Spleen (tissue), 11 donors: Measurements from ENCODE around the gene SETD7. TPM values are rescaled to one million over a fixed set of nuclear protein-coding genes. Genes with fewer than 3 reads are reported as not detected.

Experiments used
- DNase-seq: peaks from one replicate; pipeline ENCODE4 v3.0.0-alpha.2; 2020
- H3K27ac ChIP-seq, 8 donors: fragments of 200-600 bp; sonication (generic) in 7 of 8; 1 replicate in 4 of 8; 2 replicates in 4 of 8; pipeline versions ENCODE4 v1.5.0 to v1.8.0; 2016 to 2021; ENCODE audit warnings: inconsistent platforms in 4 of 8, mild to moderate bottlenecking in 4 of 8, moderate library complexity in 1 of 8
- H3K27me3 ChIP-seq, 7 donors: fragments of 200-600 bp; sonication (generic) in 6 of 7; replicated peaks in 1 of 7; 1 replicate in 4 of 7; 2 replicates in 3 of 7; pipeline versions ENCODE4 v1.5.0 to v1.8.0; 2016 to 2021; ENCODE audit warnings: inconsistent platforms in 3 of 7, mild to moderate bottlenecking in 1 of 7
- H3K36me3 ChIP-seq, 6 donors: fragments of 200-600 bp; sonication (generic) in 5 of 6; 1 replicate in 4 of 6; 2 replicates in 2 of 6; pipeline versions ENCODE4 v1.5.0 to v1.8.0; 2016 to 2021; ENCODE audit warnings: inconsistent platforms in 2 of 6
- H3K4me1 ChIP-seq, 6 donors: fragments of 200-600 bp; sonication (generic) in 5 of 6; 1 replicate in 3 of 6; 2 replicates in 3 of 6; pipeline versions ENCODE4 v1.5.0 to v1.8.0; 2016 to 2021; ENCODE audit warnings: inconsistent platforms in 3 of 6
- H3K4me3 ChIP-seq, 8 donors: fragments of 200-600 bp; sonication (generic) in 7 of 8; 1 replicate in 4 of 8; 2 replicates in 4 of 8; pipeline versions ENCODE4 v1.5.0 to v1.8.0; 2016 to 2021; ENCODE audit warnings: inconsistent platforms in 4 of 8, mild to moderate bottlenecking in 4 of 8, moderate library complexity in 2 of 8
- H3K9me3 ChIP-seq, 8 donors: fragments of 200-600 bp; sonication (generic) in 7 of 8; 1 replicate in 4 of 8; 2 replicates in 4 of 8; pipeline versions ENCODE4 v1.5.0 to v1.8.0; 2016 to 2021; ENCODE audit warnings: inconsistent platforms in 4 of 8
- POLR2A ChIP-seq, 3 donors: fragments of 450-650 bp; IDR thresholded peaks; one replicate each; pipeline ENCODE4 v1.5.1; 2017; ENCODE audit warnings: antibody characterized with exemption in 3 of 3, mild to moderate bottlenecking in 1 of 3
- POLR2AphosphoS5 ChIP-seq, 3 donors: sonication (generic); formaldehyde crosslinking; IDR thresholded peaks; one replicate each; pipeline ENCODE4 v1.5.1; 2017; ENCODE audit warnings: antibody characterized with exemption in 3 of 3
- WGBS, 5 donors: extraction: QIAGEN DNeasy Blood & Tissue Kit in 3 of 5; methylation state at CpG; one replicate each; pipeline versions ENCODE4 v1.1.5 to v1.1.7; 2013 to 2018; 5-methylcytosine and 5-hydroxymethylcytosine counted together
- intact Hi-C: fragments of 100-400 bp; cut with DNase I; formaldehyde crosslinking; loops from one replicate; pipeline ENCODE4 v1.15.0; 2023; ENCODE audit warnings: low total_unique reads
- polyA plus RNA-seq, 3 donors: library from polyadenylated mRNA; stranded (reverse); fragments of 200-250 nt; gene quantifications; one replicate each; pipeline ENCODE4 v1.2.1, GENCODE V29; 2013
- total RNA-seq, 7 donors: library from RNA; depleted of rRNA in 3 of 7; stranded (reverse); fragments of >200 nt in 3 of 7; fragmentation: NEBNext Ultra II Directional in 4 of 7; extraction: Animal tissue kit (Norgen Biotek cat#: 25700) in 4 of 7; gene quantifications; one replicate each; pipeline versions ENCODE4 v1.1.0 to v1.2.1, GENCODE V29; 2016 to 2021
- TF ChIP-seq, protein P1 (sequence below), 11 experiments: fragments of 200-600 bp in 7 of 11; fragments of 450-650 bp in 4 of 11; sonication (generic) in 4 of 11; IDR thresholded peaks in 8 of 11; conservative IDR thresholded peaks in 3 of 11; 1 replicate in 7 of 11; 2 replicates in 4 of 11; pipeline versions ENCODE4 v1.4.0 to v1.8.0; 2016 to 2021; ENCODE audit warnings: antibody characterized with exemption in 11 of 11, inconsistent platforms in 4 of 11, mild to moderate bottlenecking in 1 of 11
- donor health status: healthy with polysubstance abuse.
- donor health status: DM: no; HTN: no; CAD: no; lungs with moderate emphysema.
- donor health status: DM: no; HTN: no; CAD: no.
- donor health status: Bipolar disorder and iron deficiency.
- donor health status: healthy.
- donor health status: DM: no; HTN: no; CAD: no.
- donor health status: DM: yes; HTN: yes; CAD: no.

The SETD7 gene
- total and polyA plus RNA-seq, 10 donors = 5.0 to 45.4 (median 30.8) TPM

DNA sequence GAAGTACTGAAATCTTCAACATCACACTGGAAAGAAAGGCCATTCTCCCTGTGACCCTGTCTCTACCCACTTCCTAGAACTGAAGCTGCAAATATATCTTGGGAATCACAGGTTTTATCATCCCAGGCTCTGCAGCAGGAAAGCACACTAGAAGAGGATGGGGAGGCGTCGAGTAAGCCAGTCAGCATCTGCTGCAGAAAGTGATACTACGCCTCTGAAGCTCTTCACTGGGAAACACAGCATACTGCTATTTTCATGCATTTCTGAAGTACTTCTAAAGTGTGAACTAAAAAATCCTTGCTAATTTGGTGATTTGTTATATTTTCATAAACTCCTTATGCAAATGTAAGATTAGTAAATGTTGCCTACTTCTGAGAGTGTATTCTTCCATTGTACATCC, 73.0 kb downstream of the SETD7 start:
- WGBS, 5 donors = 94 to 99% (median 95%) methylated on average over 3 of the region's 3 CpGs
- H3K9me3 ChIP-seq = no peaks in the 10 kb centered on the region
- H3K27me3 ChIP-seq = no peaks in the 10 kb centered on the region
- intact Hi-C loops = no loop called here
- no peaks in the 10 kb centered on the region for H3K4me1 ChIP-seq
- no peak overlapping the region for H3K4me3 ChIP-seq
- no peak for DNase-seq
- H3K27ac ChIP-seq = no peak overlapping the region
- TF ChIP-seq POLR2AphosphoS5 (IDR thresholded peaks at IDR 0.05) (no peak), POLR2A (IDR thresholded peaks at IDR 0.05) (no peak)
- TF ChIP-seq, protein P1, sequence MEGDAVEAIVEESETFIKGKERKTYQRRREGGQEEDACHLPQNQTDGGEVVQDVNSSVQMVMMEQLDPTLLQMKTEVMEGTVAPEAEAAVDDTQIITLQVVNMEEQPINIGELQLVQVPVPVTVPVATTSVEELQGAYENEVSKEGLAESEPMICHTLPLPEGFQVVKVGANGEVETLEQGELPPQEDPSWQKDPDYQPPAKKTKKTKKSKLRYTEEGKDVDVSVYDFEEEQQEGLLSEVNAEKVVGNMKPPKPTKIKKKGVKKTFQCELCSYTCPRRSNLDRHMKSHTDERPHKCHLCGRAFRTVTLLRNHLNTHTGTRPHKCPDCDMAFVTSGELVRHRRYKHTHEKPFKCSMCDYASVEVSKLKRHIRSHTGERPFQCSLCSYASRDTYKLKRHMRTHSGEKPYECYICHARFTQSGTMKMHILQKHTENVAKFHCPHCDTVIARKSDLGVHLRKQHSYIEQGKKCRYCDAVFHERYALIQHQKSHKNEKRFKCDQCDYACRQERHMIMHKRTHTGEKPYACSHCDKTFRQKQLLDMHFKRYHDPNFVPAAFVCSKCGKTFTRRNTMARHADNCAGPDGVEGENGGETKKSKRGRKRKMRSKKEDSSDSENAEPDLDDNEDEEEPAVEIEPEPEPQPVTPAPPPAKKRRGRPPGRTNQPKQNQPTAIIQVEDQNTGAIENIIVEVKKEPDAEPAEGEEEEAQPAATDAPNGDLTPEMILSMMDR (IDR thresholded peaks at IDR 0.05 in 8 of 11, conservative IDR thresholded peaks at IDR 0.05 in 3 of 11) = no peak
- peaks cover 0 to 3% (median 0%) of the 10 kb centered on the region in 6 donors for H3K36me3 ChIP-seq

DNA sequence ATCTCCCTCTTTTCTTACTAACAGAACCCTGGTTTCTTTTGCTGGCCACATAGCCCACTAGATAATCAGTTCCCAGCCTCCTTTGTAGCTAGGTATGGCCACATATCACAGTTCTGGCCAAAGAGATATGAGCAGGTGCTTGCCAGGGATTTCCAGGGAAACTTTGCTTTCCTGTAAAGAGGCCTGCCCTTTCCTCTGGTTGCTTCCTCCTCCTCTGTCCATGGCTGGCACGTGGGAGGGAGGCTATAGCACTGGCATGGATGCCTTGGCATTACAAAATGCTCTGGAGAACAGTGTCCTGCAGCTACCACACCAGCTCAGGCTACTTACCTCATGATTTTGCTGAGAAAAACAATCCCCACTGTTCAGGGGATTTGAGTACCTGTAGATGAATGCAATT, 74.6 kb downstream of the SETD7 start:
- Histone ChIP-seq H3K36me3 (peaks cover 0 to 3% (median under 1%) of the 10 kb centered on the region in 6 donors), H3K27ac (no peak overlapping the region), H3K4me1 (no peaks in the 10 kb centered on the region), H3K4me3 (no peak overlapping the region), H3K27me3 (no peaks in the 10 kb centered on the region), H3K9me3 (no peaks in the 10 kb centered on the region)
- intact Hi-C loops = no loop called here
- WGBS, 5 donors = 27 to 62% (median 47%) methylated on average over 1 of the region's 1 CpG
- DNase-seq = no peak
- TF ChIP-seq POLR2AphosphoS5 (IDR thresholded peaks at IDR 0.05) (no peak), POLR2A (IDR thresholded peaks at IDR 0.05) (no peak)
- TF ChIP-seq, protein P1 (IDR thresholded peaks at IDR 0.05 in 8 of 11, conservative IDR thresholded peaks at IDR 0.05 in 3 of 11) = no peak

DNA sequence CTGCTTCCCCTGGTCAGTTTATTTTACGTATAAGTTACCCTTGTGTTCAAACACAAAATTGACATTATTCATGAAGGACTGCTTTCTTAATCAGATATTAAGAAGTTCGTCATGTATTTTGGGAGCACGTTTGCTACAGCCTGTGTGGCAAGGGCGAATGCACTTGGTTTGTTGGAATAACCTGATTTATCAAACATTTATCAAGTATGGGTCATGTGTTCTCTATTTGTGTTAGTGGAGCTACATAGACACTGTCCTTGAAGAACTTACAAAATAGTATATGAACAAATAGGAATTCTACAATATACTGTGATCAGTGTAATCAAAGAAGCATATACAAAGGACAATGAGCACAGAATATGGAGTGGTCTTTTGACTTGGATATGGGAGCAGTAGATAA, 79.7 kb downstream of the SETD7 start:
- Histone ChIP-seq H3K9me3 (peaks cover 0 to 9% (median 6%) of the 10 kb centered on the region in 8 donors), H3K4me1 (peaks cover 0 to under 1% (median 0%) of the 10 kb centered on the region in 6 donors), H3K36me3 (peaks cover 0 to 36% (median 19%) of the 10 kb centered on the region in 6 donors), H3K27ac (no peak overlapping the region), H3K4me3 (no peak overlapping the region), H3K27me3 (no peaks in the 10 kb centered on the region)
- intact Hi-C loops = no loop called here
- 96 to 98% (median 97%) methylated on average over 4 of the region's 4 CpGs for WGBS, 5 donors
- DNase-seq = no peak
- no peak for TF ChIP-seq POLR2A (IDR thresholded peaks at IDR 0.05)
- TF ChIP-seq, protein P1 (IDR thresholded peaks at IDR 0.05 in 8 of 11, conservative IDR thresholded peaks at IDR 0.05 in 3 of 11) = no peak
- no peak for TF ChIP-seq POLR2AphosphoS5 (IDR thresholded peaks at IDR 0.05)

DNA sequence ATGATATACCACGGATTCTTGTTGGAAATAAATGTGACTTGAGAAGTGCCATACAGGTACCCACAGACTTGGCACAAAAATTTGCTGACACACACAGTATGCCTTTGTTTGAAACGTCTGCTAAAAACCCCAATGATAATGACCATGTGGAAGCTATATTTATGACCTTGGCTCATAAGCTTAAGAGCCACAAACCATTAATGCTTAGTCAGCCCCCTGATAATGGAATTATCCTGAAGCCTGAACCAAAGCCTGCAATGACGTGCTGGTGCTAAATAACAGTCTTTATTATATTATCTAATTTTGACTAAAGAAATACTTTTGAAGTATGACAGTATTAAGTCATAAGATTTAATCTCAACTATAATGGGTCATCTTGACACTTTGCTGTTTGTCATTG, 83.2 kb downstream of the SETD7 start:
- Histone ChIP-seq H3K36me3 (peaks cover 0 to 41% (median 17%) of the 10 kb centered on the region in 6 donors), H3K27me3 (no peaks in the 10 kb centered on the region), H3K4me3 (no peak overlapping the region), H3K9me3 (peaks cover 0 to 29% (median 20%) of the 10 kb centered on the region in 8 donors), H3K27ac (no peak overlapping the region), H3K4me1 (peaks cover 0 to 15% (median 5%) of the 10 kb centered on the region in 6 donors)
- WGBS, 5 donors = 79 to 91% (median 86%) methylated on average over 3 of the region's 3 CpGs
- TF ChIP-seq, protein P1 (IDR thresholded peaks at IDR 0.05 in 8 of 11, conservative IDR thresholded peaks at IDR 0.05 in 3 of 11) = no peak
- TF ChIP-seq POLR2AphosphoS5 (IDR thresholded peaks at IDR 0.05) = no peak
- no peak for TF ChIP-seq POLR2A (IDR thresholded peaks at IDR 0.05)
- DNase-seq = no peak
- intact Hi-C loops = no loop called here
